Activated T-cell treated with anti-CD3 and anti-CD28 coated beads, Interleukin-2, amount 50 U/mL, for 72 hours (primary cell): ENCODE data around the gene MCF2L. TPM values are rescaled to one million over a fixed set of nuclear protein-coding genes. Genes with fewer than 3 reads are reported as not detected.

Experiments used
- ATAC-seq, 2 donors: fragments of 150-1000 bp; cut with Tn5 transposase; replicated peaks in 1 of 2; 2 replicates each; pipeline ENCODE4 v1.10.0; 2021; ENCODE audit warnings: moderate library complexity in 2 of 2, mild to moderate bottlenecking in 1 of 2
- DNase-seq, 2 donors: peaks; one replicate each; pipeline ENCODE4 v3.0.0; 2021 to 2022; ENCODE audit warnings: mixed read lengths in 1 of 2
- H3K27ac Mint-ChIP-seq: one replicate; pipeline ENCODE4 v1.8.0; 2022; ENCODE audit warnings: mild to moderate bottlenecking, moderate library complexity, mixed read lengths
- H3K27me3 Mint-ChIP-seq: one replicate; pipeline ENCODE4 v1.8.0; 2022; ENCODE audit warnings: low read depth, mixed read lengths
- H3K36me3 Mint-ChIP-seq, 2 donors: one replicate each; pipeline ENCODE4 v1.8.0; 2022; ENCODE audit warnings: mixed read lengths in 2 of 2, mild to moderate bottlenecking in 1 of 2; ENCODE audit not compliant: insufficient read depth in 2 of 2
- H3K4me1 Mint-ChIP-seq: one replicate; pipeline ENCODE4 v1.8.0; 2022; ENCODE audit warnings: low read depth, mixed read lengths
- H3K4me3 Mint-ChIP-seq, 2 donors: one replicate each; pipeline ENCODE4 v1.8.0; 2022; ENCODE audit warnings: mild to moderate bottlenecking in 2 of 2, mixed read lengths in 2 of 2, moderate library complexity in 2 of 2
- H3K9me3 Mint-ChIP-seq, 2 donors: one replicate each; pipeline ENCODE4 v1.8.0; 2022; ENCODE audit warnings: mixed read lengths in 2 of 2
- total RNA-seq, 2 donors: library from RNA; stranded (reverse); gene quantifications; one replicate each; pipeline ENCODE4 v1.2.3, GENCODE V29; 2022

The MCF2L gene
- total RNA-seq, 2 donors from 2014 or later = 9.6 to 11.8 TPM

- H3K4me3 Mint-ChIP-seq = no peak overlapping the region
- H3K4me1 Mint-ChIP-seq = no peaks in the 10 kb centered on the region
- DNase-seq (no peak), ATAC-seq (no peak)
- no peaks in the 10 kb centered on the region for H3K9me3 Mint-ChIP-seq
- no peaks in the 10 kb centered on the region for H3K27me3 Mint-ChIP-seq
- no peaks in the 10 kb centered on the region for H3K36me3 Mint-ChIP-seq
- no peak overlapping the region for H3K27ac Mint-ChIP-seq
Measured at GRCh38 chr13:113091211-113091771, 122.3 kb downstream of the MCF2L start.

- no peaks in the 10 kb centered on the region for H3K36me3 Mint-ChIP-seq
- H3K27ac Mint-ChIP-seq = no peak overlapping the region
- no peaks in the 10 kb centered on the region for H3K27me3 Mint-ChIP-seq
- H3K9me3 Mint-ChIP-seq = no peaks in the 10 kb centered on the region
- DNase-seq = no peak
- no peak for ATAC-seq
- H3K4me1 Mint-ChIP-seq = no peaks in the 10 kb centered on the region
- H3K4me3 Mint-ChIP-seq = no peak overlapping the region
Measured at GRCh38 chr13:113091891-113092775, 123.1 kb downstream of the MCF2L start.

- Mint-ChIP-seq H3K4me3 (no peak overlapping the region), H3K4me1 (no peaks in the 10 kb centered on the region), H3K27ac (no peak overlapping the region), H3K9me3 (no peaks in the 10 kb centered on the region), H3K27me3 (no peaks in the 10 kb centered on the region), H3K36me3 (no peaks in the 10 kb centered on the region)
- DNase-seq (no peak), ATAC-seq (no peak)
Measured at GRCh38 chr13:113092776-113093579, 124.0 kb downstream of the MCF2L start.

DNA sequence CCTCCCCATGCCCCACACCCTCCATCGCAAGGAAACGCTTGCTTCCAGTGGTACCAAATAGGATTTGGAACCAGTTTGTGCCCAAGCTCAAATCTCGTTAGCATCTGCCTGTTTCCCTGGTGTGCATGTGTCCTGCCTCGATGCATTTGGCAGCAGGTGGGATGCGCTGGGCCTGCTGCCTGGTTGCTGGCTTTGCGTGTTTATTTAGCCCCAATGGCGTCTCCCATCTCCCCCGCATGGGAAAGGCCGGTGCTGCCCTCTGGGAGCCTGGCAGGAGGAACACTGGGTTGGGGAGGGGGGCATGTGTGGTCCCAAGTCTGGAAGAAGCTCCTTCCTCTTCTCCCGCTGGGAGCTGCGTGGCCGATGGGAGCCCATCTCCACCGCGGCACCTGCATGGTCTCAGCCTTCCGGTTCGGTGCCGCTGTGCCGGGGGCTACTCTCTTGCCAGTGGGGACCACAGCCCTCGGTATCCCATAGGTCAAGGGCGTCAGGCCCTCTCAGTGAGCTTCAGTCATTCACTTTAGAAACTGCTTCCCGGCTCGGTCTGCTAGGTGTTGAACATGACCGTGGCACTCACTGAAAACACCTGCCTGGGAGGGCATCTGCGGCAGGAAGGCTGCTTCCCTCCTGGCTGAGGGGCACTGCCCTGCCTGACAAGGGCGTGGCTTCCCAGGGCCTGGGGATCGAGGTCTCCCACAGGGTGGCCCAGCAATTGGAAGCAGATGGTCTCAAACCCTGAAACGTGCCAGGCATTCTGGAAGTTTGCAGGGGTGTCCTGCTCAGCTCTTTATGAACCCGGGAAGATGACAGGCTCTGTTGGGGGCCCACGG is 124.8 kb downstream of the MCF2L start:
- no peak overlapping the region for H3K27ac Mint-ChIP-seq
- no peak overlapping the region for H3K4me3 Mint-ChIP-seq
- DNase-seq (no peak), ATAC-seq (no peak)
- H3K9me3 Mint-ChIP-seq = no peaks in the 10 kb centered on the region
- no peaks in the 10 kb centered on the region for H3K4me1 Mint-ChIP-seq
- no peaks in the 10 kb centered on the region for H3K27me3 Mint-ChIP-seq
- no peaks in the 10 kb centered on the region for H3K36me3 Mint-ChIP-seq

- Mint-ChIP-seq H3K9me3 (no peaks in the 10 kb centered on the region), H3K4me3 (no peak overlapping the region), H3K27me3 (no peaks in the 10 kb centered on the region), H3K4me1 (no peaks in the 10 kb centered on the region), H3K27ac (no peak overlapping the region), H3K36me3 (no peaks in the 10 kb centered on the region)
- no peak for DNase-seq
- ATAC-seq = no peak
Measured at GRCh38 chr13:113094410-113094800, 125.4 kb downstream of the MCF2L start.

DNA sequence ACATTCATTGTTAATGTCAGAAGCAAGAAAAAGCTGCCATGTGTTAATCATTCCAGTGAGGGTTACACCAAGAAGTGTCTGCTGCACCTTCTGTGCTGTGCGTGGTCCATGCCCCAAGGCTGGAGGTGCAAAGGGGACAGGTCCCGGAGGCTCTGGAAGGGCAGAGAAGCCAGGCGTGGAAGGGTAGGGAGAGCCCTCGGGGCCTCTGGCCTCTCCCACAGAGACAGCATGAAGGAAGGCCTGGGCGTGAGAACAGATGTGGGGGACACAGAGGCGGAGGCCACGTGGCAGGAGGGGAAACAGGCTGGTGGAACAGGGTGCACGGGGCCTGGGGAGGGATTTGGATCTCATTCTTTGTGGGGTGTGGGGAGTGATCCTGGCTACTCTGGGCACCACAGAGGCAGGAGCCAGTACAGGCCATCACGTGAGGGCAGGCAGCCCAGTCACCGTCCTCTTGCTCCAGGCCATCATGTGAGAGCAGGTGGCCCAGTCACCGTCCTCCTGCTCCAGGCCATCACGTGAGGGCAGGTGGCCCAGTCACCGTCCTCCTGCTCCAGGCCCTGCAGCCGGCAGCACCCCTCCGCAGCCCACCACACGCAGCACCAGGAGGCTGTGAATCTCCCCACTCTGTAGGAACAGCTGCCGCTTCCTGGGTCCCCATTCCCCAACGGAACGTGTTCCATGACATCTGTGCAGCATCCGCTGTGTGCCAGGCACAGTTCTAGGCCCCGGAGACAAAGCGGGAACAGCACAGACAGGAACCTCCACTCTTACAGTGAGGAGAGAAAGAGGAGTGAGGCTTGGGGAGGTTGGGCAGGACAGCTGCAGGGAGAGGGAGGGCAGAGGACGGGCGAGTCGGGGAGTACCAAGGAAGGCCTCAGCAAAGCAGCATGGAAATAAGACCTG is 126.4 kb downstream of the MCF2L start:
- no peak overlapping the region for H3K27ac Mint-ChIP-seq
- H3K27me3 Mint-ChIP-seq = no peaks in the 10 kb centered on the region
- ATAC-seq (no peak), DNase-seq (no peak)
- H3K9me3 Mint-ChIP-seq = no peaks in the 10 kb centered on the region
- no peak overlapping the region for H3K4me3 Mint-ChIP-seq
- H3K36me3 Mint-ChIP-seq = no peaks in the 10 kb centered on the region
- no peaks in the 10 kb centered on the region for H3K4me1 Mint-ChIP-seq

GRCh38 chr13:113096052-113096744 is 127.2 kb downstream of the MCF2L start:
- DNase-seq (no peak), ATAC-seq (no peak)
- Mint-ChIP-seq H3K27ac (no peak overlapping the region), H3K9me3 (no peaks in the 10 kb centered on the region), H3K36me3 (no peaks in the 10 kb centered on the region), H3K27me3 (no peaks in the 10 kb centered on the region), H3K4me3 (no peak overlapping the region), H3K4me1 (no peaks in the 10 kb centered on the region)

DNA sequence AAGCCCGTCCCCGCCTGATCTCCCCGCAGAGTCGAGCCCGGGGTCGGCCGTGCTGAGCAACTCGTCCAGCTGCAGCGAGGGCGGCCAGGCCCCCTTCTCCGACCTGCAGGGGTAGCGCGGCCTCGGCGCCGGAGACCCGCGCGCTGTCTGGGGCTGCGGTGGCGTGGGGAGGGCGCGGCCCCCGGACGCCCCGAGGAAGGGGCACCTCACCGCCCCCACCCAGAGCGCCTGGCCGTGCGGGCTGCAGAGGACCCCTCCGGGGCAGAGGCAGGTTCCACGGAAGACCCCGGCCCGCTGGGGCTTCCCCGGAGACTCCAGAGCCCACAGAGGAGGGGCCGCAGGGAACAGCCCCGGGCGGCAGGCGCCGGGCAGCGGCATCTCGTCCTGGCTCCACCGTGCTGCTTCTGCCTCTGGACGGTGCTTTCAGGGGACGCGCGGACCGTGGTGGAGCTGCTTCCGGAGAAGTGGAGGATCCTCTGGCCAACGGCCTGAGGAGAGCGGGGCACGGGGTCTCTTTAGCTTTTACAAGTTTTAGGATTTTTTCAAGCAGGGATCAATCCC is 127.8 kb downstream of the MCF2L start:
- H3K27me3 Mint-ChIP-seq = no peaks in the 10 kb centered on the region
- no peak for DNase-seq
- no peaks in the 10 kb centered on the region for H3K36me3 Mint-ChIP-seq
- H3K4me3 Mint-ChIP-seq = no peak overlapping the region
- H3K27ac Mint-ChIP-seq = no peak overlapping the region
- no peaks in the 10 kb centered on the region for H3K4me1 Mint-ChIP-seq
- H3K9me3 Mint-ChIP-seq = no peaks in the 10 kb centered on the region
- ATAC-seq = no peak

DNA sequence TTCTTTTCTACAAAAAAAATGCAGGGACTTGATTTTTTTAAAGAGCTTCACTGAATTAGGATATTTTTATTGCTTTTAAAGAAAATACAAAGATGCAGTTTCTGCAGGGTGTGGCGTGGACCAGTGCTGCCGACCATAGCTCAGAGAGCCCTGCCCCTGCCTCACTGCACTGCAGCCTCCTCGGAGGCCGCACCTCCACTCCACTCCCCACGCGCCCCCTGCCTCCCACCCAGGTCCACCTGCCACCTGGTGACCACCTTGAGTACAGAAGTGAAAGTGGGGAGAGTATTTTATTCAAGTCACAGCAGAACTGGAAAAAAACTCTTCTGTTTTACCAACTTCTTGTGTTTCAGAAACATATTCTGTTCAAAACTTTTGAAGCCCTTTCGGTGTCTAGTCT is 128.6 kb downstream of the MCF2L start:
- Mint-ChIP-seq H3K27me3 (no peaks in the 10 kb centered on the region), H3K9me3 (no peaks in the 10 kb centered on the region), H3K4me1 (no peaks in the 10 kb centered on the region), H3K27ac (no peak overlapping the region), H3K4me3 (no peak overlapping the region), H3K36me3 (no peaks in the 10 kb centered on the region)
- DNase-seq (no peak), ATAC-seq (no peak)

- Mint-ChIP-seq H3K4me1 (no peaks in the 10 kb centered on the region), H3K36me3 (no peaks in the 10 kb centered on the region), H3K9me3 (no peaks in the 10 kb centered on the region), H3K27ac (no peak overlapping the region), H3K4me3 (no peak overlapping the region), H3K27me3 (no peaks in the 10 kb centered on the region)
- DNase-seq = no peak
- ATAC-seq = no peak
Measured at GRCh38 chr13:113098162-113098732, 129.2 kb downstream of the MCF2L start.

- no peaks in the 10 kb centered on the region for H3K27me3 Mint-ChIP-seq
- no peaks in the 10 kb centered on the region for H3K4me1 Mint-ChIP-seq
- no peak overlapping the region for H3K27ac Mint-ChIP-seq
- no peaks in the 10 kb centered on the region for H3K9me3 Mint-ChIP-seq
- no peak for ATAC-seq
- H3K4me3 Mint-ChIP-seq = no peak overlapping the region
- H3K36me3 Mint-ChIP-seq = no peaks in the 10 kb centered on the region
- DNase-seq = no peak
Measured at GRCh38 chr13:113099142-113099541, 130.1 kb downstream of the MCF2L start.
